Measurements from ENCODE around the gene STK39. TPM values are rescaled to one million over a fixed set of nuclear protein-coding genes. Genes with fewer than 3 reads are reported as not detected.

STK39 gene
- total RNA-seq, 1 experiment from 2014 or later = 22.1 TPM

DNA sequence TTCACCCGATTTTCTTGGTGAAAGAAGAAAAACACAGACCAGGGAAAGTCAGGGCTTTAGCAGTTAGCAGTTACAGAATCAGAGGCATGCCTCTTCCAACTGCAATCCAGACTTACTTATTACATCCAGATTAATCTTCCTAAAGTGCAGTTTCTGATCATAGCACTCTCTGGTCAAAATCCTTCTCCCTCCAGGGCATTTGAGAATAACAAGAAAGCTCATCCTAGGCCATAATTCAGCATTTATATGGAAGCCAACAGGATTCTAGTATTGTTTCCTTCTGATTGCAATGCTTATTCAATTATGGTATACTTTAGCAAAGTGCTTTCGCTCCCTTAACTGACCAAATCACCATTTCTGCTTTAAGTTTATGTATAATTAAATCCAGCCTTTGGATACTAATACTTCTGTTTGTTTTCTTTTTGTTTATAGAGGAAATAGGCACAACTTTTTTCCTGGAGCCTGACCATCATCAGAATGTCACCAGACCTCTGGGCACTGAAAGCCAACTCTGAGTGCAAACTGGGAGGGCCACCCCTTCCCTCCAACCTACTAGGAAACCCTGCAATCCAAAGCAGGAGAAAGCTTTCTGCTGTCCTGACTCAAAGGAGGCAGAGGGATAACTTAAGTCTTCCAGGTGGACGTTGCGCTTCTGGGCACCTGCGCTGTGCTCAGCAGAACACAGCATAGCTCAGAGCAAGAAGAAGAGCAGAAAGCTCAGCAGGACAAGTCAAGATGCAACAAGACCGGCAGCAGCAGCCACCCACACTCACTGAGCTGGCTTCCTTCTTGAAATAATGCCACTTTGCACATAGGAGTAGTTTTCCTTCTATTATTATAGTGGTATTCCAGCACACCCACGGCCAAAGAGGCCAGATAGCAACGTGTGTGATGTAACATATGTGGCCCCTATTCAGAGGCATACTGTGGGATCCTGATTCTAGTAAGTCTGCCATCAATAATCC is 99.3 kb downstream of the STK39 start:
- H3K9ac ChIP-seq (ENCODE audit: extremely low read depth, insufficient read length, low read length) = no peak overlapping the region
- no peak overlapping the region for H3K27ac ChIP-seq (ENCODE audit: insufficient read length, low read depth, low read length)
- no peak overlapping the region for H3K4me3 Mint-ChIP-seq
- no peak overlapping the region for H2BK5ac ChIP-seq (ENCODE audit: insufficient read length, low read length)
- peaks cover 5 to 14% of the 10 kb centered on the region in 2 experiments; a peak in 3 of 4 replicates for H3K4me1 Mint-ChIP-seq
- no peak overlapping the region for H2BK120ac ChIP-seq (ENCODE audit: low read depth, low read length, poor library complexity, severe bottlenecking)
- H3K79me2 ChIP-seq (ENCODE audit: insufficient read depth, low read length) = no peaks in the 10 kb centered on the region
- H3K23ac ChIP-seq (ENCODE audit: insufficient read length, low read depth, low read length) = no peak overlapping the region
- H3K4me1 ChIP-seq (ENCODE audit: insufficient read depth, low read length) = no peaks in the 10 kb centered on the region
- no peak overlapping the region for H3K4me2 ChIP-seq (ENCODE audit: insufficient read depth, insufficient read length, low read length)
- H2AK5ac ChIP-seq (ENCODE audit: insufficient read length, low read length) = no peak overlapping the region
- no peaks in the 10 kb centered on the region for H3K36me3 Mint-ChIP-seq (ENCODE audit: insufficient read depth in 1 of 3, low read depth in 3 of 3)
- no peak overlapping the region for H2BK12ac ChIP-seq (ENCODE audit: insufficient read length, low read depth, low read length)
- no peak overlapping the region for H4K91ac ChIP-seq (ENCODE audit: insufficient read length, low read depth, low read length)
- no peaks in the 10 kb centered on the region for H3K27me3 ChIP-seq (ENCODE audit: insufficient read depth, low read length)
- H4K5ac ChIP-seq (ENCODE audit: insufficient read length, low read depth, low read length) = no peak overlapping the region
- H3K56ac ChIP-seq (ENCODE audit: insufficient read length, low read depth, low read length) = no peak overlapping the region
- no peak overlapping the region for H3K4ac ChIP-seq (ENCODE audit: low read depth, low read length)
- WGBS (ENCODE audit: extremely low coverage, insufficient read length, low lambda C conversion rate) = no CpG with 5 or more reads among the region's 8 CpGs
- no peaks in the 10 kb centered on the region for H3K79me1 ChIP-seq (ENCODE audit: insufficient read depth, low read depth, low read length, poor library complexity, severe bottlenecking)
- no peak overlapping the region for H4K8ac ChIP-seq (replicated peaks; ENCODE audit: insufficient read length, low read depth, low read length)
- no peaks in the 10 kb centered on the region for H4K20me1 ChIP-seq (ENCODE audit: control insufficient read depth, insufficient read depth, insufficient read length)
- no peaks in the 10 kb centered on the region for H3K23me2 ChIP-seq (ENCODE audit: insufficient read length, low read depth, low read length, poor library complexity, severe bottlenecking)
- H3T11ph ChIP-seq (ENCODE audit: low read length) = no peak overlapping the region
- H3K27ac Mint-ChIP-seq = peak overlapping the region in 2 of 3 experiments; percentile 9 to 11; a peak in 1 of 7 replicates
- no peak overlapping the region for H2AFZ ChIP-seq (ENCODE audit: low read length)
- H2BK15ac ChIP-seq (ENCODE audit: low read depth, low read length) = no peak overlapping the region
- TF ChIP-seq, protein P1, sequence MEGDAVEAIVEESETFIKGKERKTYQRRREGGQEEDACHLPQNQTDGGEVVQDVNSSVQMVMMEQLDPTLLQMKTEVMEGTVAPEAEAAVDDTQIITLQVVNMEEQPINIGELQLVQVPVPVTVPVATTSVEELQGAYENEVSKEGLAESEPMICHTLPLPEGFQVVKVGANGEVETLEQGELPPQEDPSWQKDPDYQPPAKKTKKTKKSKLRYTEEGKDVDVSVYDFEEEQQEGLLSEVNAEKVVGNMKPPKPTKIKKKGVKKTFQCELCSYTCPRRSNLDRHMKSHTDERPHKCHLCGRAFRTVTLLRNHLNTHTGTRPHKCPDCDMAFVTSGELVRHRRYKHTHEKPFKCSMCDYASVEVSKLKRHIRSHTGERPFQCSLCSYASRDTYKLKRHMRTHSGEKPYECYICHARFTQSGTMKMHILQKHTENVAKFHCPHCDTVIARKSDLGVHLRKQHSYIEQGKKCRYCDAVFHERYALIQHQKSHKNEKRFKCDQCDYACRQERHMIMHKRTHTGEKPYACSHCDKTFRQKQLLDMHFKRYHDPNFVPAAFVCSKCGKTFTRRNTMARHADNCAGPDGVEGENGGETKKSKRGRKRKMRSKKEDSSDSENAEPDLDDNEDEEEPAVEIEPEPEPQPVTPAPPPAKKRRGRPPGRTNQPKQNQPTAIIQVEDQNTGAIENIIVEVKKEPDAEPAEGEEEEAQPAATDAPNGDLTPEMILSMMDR (conservative IDR thresholded peaks at IDR 0.05) = no peak
- no peak for DNase-seq
- H3K18ac ChIP-seq (ENCODE audit: insufficient read length, low read depth, low read length) = no peak overlapping the region
- H3K27me3 Mint-ChIP-seq (ENCODE audit: low read depth) = no peaks in the 10 kb centered on the region
- no peaks in the 10 kb centered on the region for H3K9me3 ChIP-seq (ENCODE audit: control insufficient read depth, low read depth, low read length)
- no peak overlapping the region for H2BK20ac ChIP-seq (ENCODE audit: low read depth, low read length, poor library complexity, severe bottlenecking)
- no peaks in the 10 kb centered on the region for H3K9me3 Mint-ChIP-seq
- H3K14ac ChIP-seq (ENCODE audit: insufficient read depth, low read length) = no peak overlapping the region
